GM18519 (cell line): ENCODE measurements around the gene CRADD.
"Not testable (repeated sequence)": the region's sequence is repeated elsewhere in the genome, so short reads cannot be mapped to it uniquely, and the experiment has no call there.

ENCODE experiments used
- ATAC-seq: cut with Tn5 transposase; IDR thresholded peaks from one replicate; pipeline ENCODE4 v1.9.1; 2021; ENCODE audit warnings: mild to moderate bottlenecking, moderate library complexity; ENCODE audit not compliant: unreplicated experiment, low FRiP score

The CRADD gene

DNA sequence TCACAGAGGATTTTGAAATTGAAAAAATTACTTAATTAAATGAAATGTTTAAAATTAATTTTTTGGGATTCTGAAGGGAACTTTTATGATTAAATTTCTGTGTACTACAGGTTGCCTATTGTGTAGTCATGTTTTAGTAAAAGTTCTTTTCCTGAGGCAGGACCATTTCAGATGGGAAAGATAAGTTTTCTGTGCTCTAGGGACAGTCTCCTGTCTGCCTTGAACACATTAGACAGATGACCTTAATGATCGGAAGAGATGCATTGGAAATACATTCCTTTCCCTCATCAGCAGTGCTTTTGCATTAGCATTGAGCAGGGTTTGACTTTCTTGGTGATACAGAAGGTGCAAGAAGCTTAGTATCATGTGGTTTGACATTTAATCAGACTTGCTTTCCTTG is 28.1 kb downstream of the CRADD start:
- no peak for ATAC-seq

DNA sequence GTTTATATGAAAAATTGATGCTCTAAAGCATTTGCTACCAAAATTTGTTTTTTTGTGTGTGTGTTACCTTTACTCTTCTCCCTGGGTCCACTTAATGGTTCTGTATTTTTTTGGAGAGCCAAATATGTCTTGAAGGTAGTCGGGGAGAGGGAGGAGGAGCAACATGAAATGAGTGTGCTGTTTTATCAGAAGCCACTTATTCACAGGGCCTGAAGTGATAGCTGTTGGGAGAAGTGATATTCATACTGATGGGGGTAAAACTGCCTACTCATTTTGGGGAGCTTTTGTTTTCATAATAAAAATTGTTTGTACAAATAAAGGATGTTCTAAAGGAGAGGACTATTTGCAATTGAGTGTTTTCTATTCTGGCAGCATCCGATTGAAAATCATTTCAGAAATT is 29.2 kb downstream of the CRADD start:
- ATAC-seq, result no peak

DNA sequence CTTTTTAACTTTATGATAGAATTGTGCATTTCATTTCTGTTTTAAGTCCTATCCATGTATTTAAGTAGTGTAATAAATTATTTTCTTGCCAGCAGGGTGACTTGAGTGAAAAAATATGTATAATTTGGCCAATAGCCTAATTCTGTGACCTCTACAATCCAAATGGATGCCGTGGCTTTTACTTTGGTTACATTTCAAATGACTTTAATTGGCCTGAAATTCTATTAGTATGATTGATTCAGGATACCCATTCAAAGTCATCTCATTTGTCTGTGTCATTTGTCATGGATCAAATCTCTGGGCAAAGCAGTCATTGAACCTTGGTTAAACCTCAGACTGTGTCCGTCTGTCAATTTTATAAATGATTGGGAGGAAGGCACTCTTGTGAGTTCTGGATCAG is 29.6 kb downstream of the CRADD start:
- ATAC-seq, result no peak

DNA sequence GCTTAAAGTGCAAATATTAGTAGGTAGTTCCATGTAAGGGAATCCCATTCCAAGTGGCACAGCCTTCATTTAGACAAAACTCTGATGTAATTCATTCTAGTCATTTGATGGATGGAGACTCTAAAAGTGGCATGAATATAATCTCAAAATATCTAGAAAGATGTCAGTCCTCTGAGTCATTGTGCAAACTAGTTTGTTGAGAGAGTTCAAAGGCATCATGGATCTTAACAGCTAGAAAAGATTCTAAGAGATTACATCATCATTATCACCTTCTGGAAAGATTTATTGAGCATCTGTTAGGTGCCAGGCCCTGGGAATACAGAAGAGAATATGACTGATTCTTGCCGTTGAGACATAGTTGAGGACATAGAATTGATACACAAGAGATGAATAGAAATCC is 30.7 kb downstream of the CRADD start:
- ATAC-seq, result no peak

DNA sequence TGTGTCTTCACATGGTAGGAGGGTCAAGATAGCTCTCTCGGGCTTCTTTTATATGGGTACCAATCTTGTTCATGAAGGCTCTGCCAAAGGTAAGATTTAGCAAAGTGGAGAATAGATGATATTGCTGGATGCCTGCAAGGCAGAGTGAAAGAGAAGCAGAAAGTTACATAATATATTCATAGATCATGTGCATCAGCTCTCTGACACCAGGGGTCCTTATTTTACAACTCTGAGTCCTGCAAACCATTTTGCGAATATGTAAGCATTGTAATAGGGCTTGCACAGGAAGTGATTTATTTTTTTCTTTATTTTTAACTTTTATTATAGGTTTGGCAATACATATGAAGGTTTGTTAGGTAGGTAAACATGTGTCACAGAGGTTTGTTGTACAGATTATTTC is 31.8 kb downstream of the CRADD start:
- no peak for ATAC-seq

DNA sequence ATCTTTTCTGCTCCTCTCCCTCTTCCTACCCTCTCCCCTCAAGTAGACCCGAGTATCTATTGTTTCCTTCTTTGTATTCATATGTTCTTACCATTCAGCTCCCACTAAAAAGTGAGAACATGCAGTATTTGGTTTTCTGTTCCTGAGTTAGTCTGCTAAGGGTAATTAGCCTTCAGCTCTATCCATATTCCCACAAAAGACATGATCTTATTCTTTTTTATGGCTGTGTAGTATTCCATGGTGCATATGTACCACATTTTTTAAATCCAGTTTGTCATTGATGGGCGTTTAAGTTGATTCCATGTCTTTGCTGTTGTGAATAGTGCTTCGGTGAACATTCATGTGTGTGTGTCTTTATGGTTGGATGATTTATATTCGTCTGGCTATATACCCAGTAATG is 32.2 kb downstream of the CRADD start:
- ATAC-seq, result no peak

DNA sequence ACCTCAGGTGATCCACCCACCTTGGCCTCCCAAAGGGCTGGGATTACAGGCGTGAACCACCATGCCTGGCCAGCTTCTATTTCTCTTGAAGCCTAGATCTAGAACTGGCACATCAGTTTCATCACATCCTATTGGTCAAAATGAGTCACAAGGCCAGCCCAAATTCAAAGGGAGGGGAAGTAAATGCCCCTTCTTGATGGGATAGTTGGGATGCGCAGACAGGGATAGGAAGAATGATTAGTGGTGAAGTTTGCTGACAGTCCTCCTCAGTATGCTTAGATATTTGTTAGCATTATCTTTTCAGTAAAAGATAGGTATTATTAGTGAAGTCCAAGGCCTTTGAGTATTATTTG is 33.4 kb downstream of the CRADD start:
- no peak for ATAC-seq

DNA sequence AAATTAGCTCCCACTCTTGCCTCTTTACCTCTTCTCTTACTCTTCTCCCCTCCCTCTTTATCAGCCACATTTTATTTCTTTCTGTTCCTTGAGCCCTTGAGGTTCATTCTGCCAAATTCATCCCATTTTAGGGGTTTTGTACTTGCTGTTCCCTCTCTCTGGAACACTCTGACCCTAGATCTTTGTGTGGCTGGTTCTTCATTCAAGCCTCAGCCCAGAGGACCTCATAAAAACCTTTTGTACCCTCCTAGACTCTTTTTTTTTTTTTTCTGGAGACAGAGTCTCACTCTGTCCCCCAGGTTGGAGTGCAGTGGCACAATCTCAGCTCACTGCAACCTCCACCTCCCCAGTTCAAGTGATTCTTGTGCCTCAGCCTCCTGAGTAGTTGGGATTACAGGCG is 34.3 kb downstream of the CRADD start:
- ATAC-seq, result not testable (repeated sequence)

DNA sequence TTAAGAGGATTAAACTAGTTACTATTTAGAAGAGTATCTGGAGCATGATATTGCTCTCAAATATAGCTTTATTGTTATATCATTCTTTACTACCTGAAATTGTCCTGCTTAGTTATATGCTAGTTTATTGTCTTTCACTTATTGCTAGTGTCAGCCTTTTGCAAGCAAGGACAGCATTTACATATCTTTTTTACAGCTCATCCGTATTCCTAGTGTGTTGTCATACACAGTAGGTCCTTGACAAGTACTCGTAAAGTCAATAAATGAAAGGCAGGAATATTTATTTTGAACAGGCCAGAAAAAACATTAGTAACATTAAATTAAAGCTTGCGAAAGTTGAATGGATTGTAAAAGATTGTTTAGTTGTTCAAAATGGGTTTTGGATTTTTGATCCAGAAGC is 35.0 kb downstream of the CRADD start:
- no peak for ATAC-seq

DNA sequence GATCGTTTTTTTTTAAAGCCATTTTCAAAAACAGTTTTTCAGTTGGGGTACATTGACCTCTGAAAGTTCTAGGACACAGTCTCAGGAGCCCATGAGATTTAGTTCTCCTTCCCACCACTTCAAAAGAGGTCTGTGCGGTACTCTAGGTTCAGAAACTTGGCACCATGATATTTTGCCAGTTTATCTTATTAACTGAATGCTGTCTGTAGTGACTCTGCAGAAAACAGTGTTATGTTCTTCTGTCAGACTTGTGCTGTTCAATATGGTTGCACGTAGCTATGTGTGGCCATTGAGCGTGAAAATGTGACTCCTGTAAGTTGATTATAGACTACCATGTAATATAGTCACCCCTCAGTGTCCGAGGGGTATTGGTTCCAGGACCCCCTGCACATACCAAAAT is 35.9 kb downstream of the CRADD start:
- no peak for ATAC-seq

DNA sequence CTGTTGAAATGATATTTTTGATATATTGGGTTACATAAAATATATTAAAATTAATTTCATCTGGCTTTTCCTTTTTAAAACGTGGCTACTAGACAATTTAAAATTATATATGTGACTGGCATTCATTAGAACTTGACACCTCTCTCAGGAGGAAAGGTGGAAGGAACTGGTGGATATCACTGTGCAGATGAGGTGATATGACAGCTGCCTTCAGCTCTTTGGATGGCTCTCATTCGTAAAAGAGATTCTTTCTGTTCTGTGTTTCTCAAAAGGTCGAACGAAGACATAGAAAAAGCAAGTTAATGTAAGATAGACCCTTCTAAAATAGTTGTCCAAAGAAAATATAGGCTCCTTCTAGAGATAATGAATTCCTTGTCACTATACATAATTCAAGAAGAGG is 36.6 kb downstream of the CRADD start:
- no peak for ATAC-seq

DNA sequence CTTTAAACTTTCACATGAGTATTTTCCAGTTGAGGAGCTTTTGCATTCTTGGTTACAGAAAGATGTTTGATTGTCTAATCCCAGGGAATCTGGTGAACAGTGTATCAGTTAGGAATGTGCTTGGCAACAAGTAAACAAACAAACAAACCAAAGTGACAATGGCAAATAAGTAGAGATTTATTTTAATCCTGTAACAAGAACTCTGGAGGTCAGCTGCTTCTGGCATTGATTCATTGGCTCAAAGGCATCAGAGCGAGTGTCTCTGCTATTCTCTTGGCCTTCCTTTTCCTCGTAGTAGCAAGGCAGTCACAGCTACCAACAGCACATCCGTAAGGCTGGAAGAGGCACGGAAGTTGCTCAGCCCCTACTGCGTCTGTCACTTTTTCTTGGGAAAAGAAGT is 37.2 kb downstream of the CRADD start:
- ATAC-seq, result no peak

DNA sequence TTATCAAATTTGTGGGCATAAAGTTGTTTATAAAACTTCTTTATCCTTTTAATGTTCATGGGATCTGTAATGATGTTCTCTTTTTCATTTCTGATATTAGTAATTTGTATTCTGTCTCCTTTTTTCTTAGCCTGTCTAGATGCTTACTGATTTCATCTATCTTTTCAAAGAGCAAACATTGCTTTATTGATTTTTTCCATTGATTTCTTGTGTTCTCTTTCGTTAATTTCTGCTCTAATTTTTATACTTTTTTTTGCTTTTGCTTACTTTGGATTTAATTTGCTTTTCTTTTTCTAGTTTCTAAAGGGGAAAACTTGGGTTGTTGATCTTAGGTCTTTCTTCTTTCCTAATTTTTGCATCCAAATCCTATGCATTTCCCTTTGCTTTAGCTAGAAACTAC is 42.5 kb downstream of the CRADD start:
- no peak for ATAC-seq

DNA sequence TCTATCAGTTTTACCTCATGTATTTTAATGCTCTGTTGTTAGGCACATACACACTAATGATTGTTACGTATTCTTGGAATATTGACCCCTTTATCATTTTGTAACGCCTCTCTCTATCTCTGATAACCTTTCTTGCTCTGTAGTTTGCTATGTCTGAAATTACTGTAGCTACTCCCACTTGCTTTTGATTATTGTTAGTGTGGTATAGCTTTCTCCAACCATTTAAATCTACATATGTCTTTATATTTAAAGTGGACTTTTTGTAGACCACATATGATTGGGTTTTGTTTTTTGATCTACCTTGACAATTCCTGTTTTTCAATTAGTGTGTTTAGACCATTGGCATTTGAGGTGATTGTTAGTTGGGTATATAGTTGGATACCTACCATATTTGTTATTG is 43.4 kb downstream of the CRADD start:
- no peak for ATAC-seq

DNA sequence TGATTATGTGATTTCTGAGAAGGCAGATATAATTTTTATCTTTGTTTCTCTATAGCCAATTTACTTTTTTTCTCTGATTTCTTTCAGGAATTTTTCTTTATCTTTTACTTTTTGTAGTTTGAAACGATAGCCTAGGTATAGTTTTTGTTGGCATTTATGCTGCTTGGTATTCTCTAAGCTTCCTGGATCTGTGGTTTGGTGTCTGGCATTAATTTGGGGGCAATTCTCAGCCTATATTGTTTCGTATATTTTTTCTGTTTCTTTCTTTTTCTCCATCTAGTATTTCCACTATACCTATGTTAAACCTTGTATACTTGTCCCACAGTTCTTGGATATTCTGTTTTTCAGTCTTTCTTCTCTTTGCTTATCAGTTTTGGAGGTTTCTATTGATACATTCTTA is 45.0 kb downstream of the CRADD start:
- ATAC-seq, result no peak

DNA sequence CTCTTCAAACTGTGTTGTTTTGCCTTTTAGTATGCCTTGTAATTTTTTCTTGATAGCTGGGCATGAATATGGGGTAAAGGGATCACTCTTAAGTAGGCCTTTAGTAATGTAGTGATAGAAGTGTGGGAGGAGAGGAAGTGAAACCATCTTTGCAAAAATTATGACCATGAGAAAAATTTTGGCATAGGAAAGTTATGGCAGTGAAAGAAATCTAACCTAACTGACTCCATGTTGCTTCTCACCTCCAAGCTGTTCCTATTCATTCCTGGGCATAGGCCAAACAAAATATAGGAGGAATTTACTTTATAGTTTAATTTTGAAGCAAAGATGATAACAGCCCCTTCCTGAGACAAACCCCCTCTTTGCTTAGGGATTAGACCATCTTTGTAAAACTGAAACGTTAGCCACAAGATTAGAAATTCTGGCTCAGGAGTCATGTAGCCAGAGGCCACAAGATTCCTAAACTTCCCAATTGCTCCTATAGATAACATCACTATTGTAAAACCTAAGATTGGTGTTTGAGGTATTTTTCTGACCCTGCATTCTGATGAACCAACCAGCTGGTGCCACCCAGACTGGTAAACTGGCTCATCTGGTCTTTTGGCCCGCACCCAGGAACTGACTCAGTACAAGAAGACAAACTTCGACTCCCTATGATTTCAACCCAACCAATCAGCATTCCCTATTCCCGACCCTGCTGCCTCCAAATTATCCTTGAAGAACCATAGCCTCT is 45.8 kb downstream of the CRADD start:
- no peak for ATAC-seq

DNA sequence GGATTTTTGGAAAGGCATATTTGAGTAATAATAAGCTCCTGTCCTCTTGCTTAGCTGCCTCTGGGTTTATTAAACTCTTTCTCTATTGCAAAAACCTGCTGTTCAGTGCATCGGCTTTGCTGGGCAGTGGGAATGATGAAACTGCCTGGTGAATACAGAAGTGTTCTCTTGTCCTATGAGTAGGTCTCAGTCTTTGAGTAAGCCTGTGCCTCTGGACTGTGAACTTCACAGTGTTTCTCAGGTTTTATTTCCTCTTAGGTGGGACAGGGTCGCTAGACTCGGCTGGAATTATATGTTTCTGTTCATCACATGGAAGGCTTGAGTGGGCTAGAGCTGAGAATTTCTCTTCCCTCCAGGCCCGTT is 46.4 kb downstream of the CRADD start:
- ATAC-seq, result no peak

DNA sequence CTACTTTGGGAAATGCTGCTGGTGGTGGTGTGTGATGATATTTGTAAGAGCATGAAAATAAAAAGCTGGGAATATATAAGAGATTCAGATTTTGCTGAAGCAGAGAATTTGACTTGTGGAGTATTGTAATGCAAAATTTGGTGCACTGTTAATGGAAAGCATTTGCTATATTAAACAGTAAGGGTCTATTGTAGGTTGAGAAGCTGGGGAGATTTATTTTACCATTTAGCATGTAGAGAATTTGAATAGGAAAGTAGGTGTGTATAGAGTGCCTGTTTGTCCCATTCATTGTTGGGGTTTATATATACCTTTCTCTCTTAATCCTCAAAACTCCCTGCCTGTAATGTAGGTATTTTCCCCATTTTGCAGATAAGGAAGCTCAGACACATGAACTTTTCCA is 48.4 kb downstream of the CRADD start:
- ATAC-seq, result no peak

DNA sequence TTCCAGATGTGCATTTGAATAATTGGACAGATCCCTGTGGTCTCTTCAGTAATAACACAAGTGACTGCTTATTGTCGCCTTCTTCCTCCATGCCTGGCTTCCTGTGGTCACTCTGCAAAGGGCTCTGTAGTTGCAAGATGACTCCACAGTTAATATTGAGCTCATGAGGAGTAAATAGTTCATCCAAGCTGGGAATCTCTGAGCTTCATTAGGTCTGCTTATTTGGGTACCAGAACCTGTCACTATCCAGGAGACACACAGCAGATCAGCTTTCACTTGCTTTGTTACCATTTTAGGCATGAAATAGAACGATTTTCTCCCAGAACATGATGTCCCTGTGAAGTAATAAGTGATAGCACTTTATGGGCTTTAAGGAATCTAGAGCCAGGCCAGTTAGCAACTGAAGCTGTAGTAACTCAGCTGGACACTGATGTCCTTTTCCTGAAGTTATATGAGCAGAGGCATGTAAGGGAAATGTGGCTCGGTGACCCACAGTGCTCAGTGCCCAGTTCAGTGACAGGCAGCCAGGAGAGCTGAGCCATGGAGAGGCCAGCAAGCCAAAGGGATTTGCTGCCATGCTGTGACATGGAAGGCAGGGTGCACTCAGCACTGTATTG is 50.1 kb downstream of the CRADD start:
- no peak for ATAC-seq

DNA sequence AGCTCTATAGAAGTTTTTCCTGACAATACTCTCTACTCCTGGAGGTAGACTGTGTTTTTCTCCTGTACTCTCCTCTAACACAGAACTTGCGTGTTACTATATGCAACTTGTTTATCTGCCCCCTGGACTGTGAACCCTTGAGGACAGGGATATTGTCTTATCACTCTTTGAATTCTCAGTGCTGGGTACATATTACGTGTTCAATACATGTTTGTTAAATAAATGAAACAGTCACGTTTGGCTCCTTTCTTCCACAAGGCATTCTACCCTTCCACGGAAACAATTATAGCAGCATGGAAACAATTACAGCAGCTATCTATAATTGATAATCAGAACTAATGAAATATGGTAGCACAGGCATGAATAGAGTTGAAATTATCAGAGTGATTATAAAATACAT is 50.7 kb downstream of the CRADD start:
- no peak for ATAC-seq

DNA sequence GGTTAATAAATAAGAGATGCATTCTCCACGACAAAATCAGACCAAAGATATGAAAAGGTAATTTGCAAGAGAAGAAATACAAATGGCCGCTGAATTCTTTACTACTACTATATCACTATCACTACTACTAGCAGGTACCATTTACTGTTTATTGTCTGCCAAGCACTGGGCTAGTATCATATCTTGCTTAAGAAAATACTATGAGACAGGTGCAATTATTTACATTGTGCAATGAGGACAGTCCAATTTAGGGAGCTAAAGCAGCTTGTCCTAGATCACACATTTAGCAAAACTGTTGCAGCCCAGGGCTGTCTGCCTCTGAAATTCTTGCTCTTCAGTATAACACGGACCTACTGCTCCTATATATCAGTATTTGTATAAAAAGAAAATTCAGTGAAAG is 52.8 kb downstream of the CRADD start:
- no peak for ATAC-seq

DNA sequence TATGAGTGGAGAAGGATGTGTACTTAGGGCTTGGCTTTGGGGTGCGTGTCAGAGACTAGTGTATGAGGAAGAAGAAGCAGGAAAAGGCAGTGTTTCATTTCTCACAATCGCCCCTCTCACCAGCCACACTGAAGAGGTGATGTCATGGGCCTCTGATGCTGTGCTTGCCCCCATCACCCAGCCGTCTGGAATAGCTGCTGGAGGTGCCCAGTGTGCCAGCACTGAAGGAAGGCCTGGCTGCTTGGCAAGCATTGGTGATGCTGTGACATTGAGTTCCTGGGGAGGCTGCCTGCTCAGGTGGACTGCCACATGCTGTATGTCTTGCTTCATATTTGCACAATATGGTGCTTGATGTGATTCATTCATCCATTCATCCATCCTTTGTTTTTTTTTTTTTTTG is 56.2 kb downstream of the CRADD start:
- peak; percentile 61 for ATAC-seq

DNA sequence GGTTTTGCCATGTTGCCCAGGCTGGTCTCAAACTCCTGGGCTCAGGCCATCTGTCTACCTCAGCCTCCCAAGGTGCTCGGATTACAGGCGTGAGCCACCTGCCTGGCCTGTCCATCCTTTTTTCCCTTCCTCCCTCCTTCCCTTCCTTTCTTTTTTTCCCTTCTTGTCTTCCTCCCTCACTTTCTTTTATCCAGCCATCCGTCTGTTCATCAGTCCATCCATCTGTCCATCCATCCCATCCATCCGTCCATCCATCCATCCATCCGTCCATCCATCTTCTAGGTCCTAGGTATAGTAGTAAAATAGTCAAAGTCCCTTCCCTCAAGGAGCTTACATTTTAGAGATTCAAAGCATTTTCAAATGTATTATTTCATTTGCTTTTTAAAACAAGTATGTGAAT is 56.8 kb downstream of the CRADD start:
- no peak for ATAC-seq
